ENCODE data around the gene RTN4IP1. TPM values are rescaled to one million over a fixed set of nuclear protein-coding genes. Genes with fewer than 3 reads are reported as not detected.

RTN4IP1 gene
- polyA plus RNA-seq, 2 donors = 2.5 to 4.7 TPM

DNA sequence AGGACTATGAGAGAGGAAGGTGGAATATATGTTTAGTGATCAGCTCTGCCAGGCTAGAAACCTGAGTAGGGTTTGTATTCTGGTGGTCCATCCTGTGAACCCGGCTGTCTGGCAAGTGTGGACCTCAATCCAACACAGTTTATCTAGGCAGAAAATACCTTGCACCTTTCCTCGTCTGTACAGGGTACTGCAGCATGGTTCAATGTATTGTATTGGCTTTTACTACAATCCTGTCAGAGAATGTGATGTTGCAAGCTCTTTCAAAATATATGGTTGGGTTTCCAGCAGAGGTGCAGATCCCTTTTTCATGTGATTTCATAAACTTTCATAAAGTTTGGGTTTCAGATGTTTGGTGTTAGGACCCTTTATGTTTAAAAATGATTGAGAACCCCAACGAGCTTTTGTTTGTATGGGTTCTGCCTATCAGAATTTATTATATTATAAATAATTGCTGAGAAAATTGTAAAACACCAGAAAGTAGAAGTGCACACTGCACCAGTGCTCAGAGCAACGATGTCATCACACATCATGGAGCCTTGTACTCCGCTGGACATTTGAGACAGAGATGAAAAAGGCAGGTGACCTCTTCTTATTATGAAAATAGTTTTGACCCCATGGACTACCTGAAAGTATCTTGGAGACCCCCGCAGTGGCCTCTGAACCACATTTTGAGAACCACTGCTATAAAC lies 106.6 kb downstream of the RTN4IP1 start:
- H3K4me1 ChIP-seq (ENCODE audit: control insufficient read depth in 2 of 2, insufficient read depth in 2 of 2, low read length in 1 of 2) = peaks cover 2 to 5% of the 10 kb centered on the region in 2 donors
- 67 to 69% methylated on average over 6 of the region's 6 CpGs for WGBS, 2 donors
- no peaks in the 10 kb centered on the region for H3K9me3 ChIP-seq (ENCODE audit: control insufficient read depth in 2 of 2, insufficient read depth in 1 of 2, low read depth in 1 of 2, low read length in 1 of 2)
- H3K27me3 ChIP-seq (ENCODE audit: control insufficient read depth in 1 of 2, insufficient read depth in 2 of 2, low read length in 2 of 2) = no peaks in the 10 kb centered on the region
- H3K4me3 ChIP-seq (ENCODE audit: low read depth in 1 of 2, low read length in 2 of 2) = no peak overlapping the region
- peaks cover 5 to 11% of the 10 kb centered on the region in 2 donors for H3K36me3 ChIP-seq (ENCODE audit: control insufficient read depth in 2 of 2, insufficient read depth in 2 of 2, low read length in 1 of 2)
- no peak overlapping the region for H3K27ac ChIP-seq (ENCODE audit: low read depth in 2 of 2, low read length in 1 of 2)

Other genes with a start within 250 kb of the RTN4IP1 start
- gene QRSL1, start 80 bp upstream of the RTN4IP1 start, polyA plus RNA-seq = 1 to 10 TPM; 3.6 to 5.6 TPM